CD4-positive, alpha-beta T cell treated with Interleukin-15 for 1 hour (primary cell): ENCODE results near the gene CEP68.

ENCODE experiments used
- DNase-seq: peaks from one replicate; pipeline ENCODE4 v3.0.0-alpha.2; 2020

CEP68 gene

DNA sequence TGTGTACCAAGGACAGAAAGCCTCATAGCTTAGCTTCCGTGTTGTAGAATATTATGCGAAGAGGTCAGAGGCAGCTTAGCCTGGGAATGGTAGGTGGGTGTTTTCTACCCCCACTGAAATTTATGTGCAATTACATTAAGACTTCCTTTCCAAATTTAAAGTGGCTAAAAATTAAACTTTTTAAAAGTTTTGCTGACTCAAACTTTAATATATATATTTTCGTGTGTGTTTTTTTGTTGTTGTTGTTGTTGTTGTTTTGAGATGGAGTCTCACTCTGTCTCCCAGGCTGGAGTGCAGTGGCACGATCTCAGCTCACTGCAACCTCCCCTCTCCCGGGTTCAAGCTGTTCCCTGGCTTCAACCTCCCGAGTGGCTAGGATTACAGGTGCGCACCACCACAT lies 77.9 kb downstream of the CEP68 start:
- DNase-seq, result no peak

DNA sequence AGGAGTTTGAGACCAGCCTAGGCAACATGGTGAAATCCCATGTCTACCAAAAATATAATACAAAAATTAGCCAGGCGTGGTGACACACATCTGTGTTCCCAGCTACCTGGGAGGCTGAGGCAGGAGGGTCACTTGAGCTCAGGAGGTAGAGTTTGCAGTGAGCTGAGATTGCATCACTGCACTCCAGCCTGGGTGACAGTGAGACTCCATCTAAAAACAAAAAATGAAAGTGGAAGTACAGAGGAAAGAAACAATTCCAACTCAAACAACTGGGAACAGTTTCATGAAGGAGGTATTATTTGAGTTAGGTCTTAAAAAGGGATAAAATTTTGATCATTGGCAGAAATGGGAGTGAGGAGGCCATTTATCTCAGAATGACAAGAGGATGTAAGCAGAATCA lies 80.0 kb downstream of the CEP68 start:
- no peak for DNase-seq
